Esophagus muscularis mucosa (tissue), 4 donors: ENCODE data around the gene NEURL3. TPM values are rescaled to one million over a fixed set of nuclear protein-coding genes. Genes with fewer than 3 reads are reported as not detected.

Source experiments
- DNase-seq: peaks from one replicate; pipeline ENCODE4 v3.0.0-alpha.2; 2017; ENCODE audit errors: extremely low spot score
- H3K27ac ChIP-seq, 4 donors: fragments of 200-600 bp; sonication (generic); replicated peaks in 1 of 4; 1 replicate in 3 of 4; 2 replicates in 1 of 4; pipeline ENCODE4 v1.5.1; 2016 to 2019; ENCODE audit warnings: mild to moderate bottlenecking in 1 of 4
- H3K27me3 ChIP-seq, 4 donors: fragments of 200-600 bp; sonication (generic); one replicate each; pipeline versions ENCODE4 v1.5.1 to v1.6.0; 2016 to 2019
- H3K36me3 ChIP-seq, 4 donors: fragments of 200-600 bp; sonication (generic); one replicate each; pipeline ENCODE4 v1.5.1; 2016 to 2019
- H3K4me1 ChIP-seq, 4 donors: fragments of 200-600 bp; sonication (generic); one replicate each; pipeline ENCODE4 v1.5.1; 2016 to 2019
- H3K4me3 ChIP-seq, 4 donors: fragments of 200-600 bp; sonication (generic); 1 replicate in 2 of 4; 2 replicates in 2 of 4; pipeline ENCODE4 v1.5.1; 2016 to 2019; ENCODE audit warnings: mild to moderate bottlenecking in 4 of 4, moderate library complexity in 1 of 4
- H3K9me3 ChIP-seq, 4 donors: fragments of 200-600 bp; sonication (generic); 1 replicate in 3 of 4; 2 replicates in 1 of 4; pipeline ENCODE4 v1.5.1; 2016 to 2019
- EP300 ChIP-seq: sonication (generic); formaldehyde crosslinking; IDR thresholded peaks from one replicate; pipeline ENCODE4 v1.6.1; 2017; ENCODE audit warnings: antibody characterized with exemption
- POLR2A ChIP-seq: fragments of 450-650 bp; IDR thresholded peaks from one replicate; pipeline ENCODE4 v1.6.1; 2017; ENCODE audit warnings: antibody characterized with exemption, moderate library complexity, mild to moderate bottlenecking, low read depth
- POLR2AphosphoS5 ChIP-seq, 2 donors: sonication (generic); formaldehyde crosslinking; IDR thresholded peaks; one replicate each; pipeline ENCODE4 v1.6.1; 2017; ENCODE audit warnings: antibody characterized with exemption in 2 of 2
- WGBS: methylation state at CpG from one replicate; pipeline ENCODE4 v1.1.5; 2018; 5-methylcytosine and 5-hydroxymethylcytosine counted together
- intact Hi-C: fragments of 100-400 bp; cut with DNase I; formaldehyde crosslinking; loops from one replicate; pipeline ENCODE4 v1.15.1; 2023
- total RNA-seq, 4 donors: library from RNA; depleted of rRNA; stranded (reverse); fragments of >200 nt; gene quantifications; one replicate each; pipeline versions ENCODE4 v1.1.0 to v1.2.1, GENCODE V29; 2016
- TF ChIP-seq, protein P1 (sequence below), 3 experiments: fragments of 200-600 bp in 2 of 3; fragments of 450-650 bp in 1 of 3; sonication (generic) in 2 of 3; IDR thresholded peaks; one replicate each; pipeline ENCODE4 v1.5.1; 2017 to 2019; ENCODE audit warnings: antibody characterized with exemption in 3 of 3, mild to moderate bottlenecking in 2 of 3, moderate library complexity in 1 of 3

Gene NEURL3
- total RNA-seq, 4 donors from 2014 or later = not detected

DNA sequence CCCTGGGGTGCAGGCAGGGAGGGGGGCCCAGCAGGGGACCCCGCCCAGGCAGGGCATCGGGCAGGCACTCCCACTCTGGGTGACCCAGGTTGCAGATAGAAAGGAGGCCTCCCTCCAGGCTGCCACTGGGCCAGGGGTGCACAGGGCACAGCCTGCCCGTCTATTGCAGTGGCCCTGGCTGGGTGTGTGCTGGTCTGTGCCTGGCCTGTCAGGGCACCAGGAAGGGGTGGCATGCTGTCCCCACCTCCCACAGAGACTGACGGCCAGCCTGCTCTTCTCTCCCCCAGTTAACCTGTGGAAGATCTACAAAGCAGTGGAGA lies 44.3 kb upstream of the NEURL3 start:
- no peaks in the 10 kb centered on the region for H3K27me3 ChIP-seq
- H3K4me3 ChIP-seq = no peak overlapping the region
- H3K36me3 ChIP-seq = peaks cover 27 to 79% (median 65%) of the 10 kb centered on the region in 4 donors
- no peak overlapping the region for H3K27ac ChIP-seq
- H3K9me3 ChIP-seq = no peaks in the 10 kb centered on the region
- DNase-seq = no peak
- TF ChIP-seq POLR2A (no peak), EP300 (no peak), POLR2AphosphoS5 (IDR thresholded peaks at IDR 0.05) (no peak)
- TF ChIP-seq, protein P1, sequence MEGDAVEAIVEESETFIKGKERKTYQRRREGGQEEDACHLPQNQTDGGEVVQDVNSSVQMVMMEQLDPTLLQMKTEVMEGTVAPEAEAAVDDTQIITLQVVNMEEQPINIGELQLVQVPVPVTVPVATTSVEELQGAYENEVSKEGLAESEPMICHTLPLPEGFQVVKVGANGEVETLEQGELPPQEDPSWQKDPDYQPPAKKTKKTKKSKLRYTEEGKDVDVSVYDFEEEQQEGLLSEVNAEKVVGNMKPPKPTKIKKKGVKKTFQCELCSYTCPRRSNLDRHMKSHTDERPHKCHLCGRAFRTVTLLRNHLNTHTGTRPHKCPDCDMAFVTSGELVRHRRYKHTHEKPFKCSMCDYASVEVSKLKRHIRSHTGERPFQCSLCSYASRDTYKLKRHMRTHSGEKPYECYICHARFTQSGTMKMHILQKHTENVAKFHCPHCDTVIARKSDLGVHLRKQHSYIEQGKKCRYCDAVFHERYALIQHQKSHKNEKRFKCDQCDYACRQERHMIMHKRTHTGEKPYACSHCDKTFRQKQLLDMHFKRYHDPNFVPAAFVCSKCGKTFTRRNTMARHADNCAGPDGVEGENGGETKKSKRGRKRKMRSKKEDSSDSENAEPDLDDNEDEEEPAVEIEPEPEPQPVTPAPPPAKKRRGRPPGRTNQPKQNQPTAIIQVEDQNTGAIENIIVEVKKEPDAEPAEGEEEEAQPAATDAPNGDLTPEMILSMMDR (IDR thresholded peaks at IDR 0.05) = no peak
- WGBS = 71% methylated on average over 2 of the region's 4 CpGs
- H3K4me1 ChIP-seq = peaks cover 15 to 44% (median 29%) of the 10 kb centered on the region in 4 donors
- intact Hi-C loops = no loop called here

DNA sequence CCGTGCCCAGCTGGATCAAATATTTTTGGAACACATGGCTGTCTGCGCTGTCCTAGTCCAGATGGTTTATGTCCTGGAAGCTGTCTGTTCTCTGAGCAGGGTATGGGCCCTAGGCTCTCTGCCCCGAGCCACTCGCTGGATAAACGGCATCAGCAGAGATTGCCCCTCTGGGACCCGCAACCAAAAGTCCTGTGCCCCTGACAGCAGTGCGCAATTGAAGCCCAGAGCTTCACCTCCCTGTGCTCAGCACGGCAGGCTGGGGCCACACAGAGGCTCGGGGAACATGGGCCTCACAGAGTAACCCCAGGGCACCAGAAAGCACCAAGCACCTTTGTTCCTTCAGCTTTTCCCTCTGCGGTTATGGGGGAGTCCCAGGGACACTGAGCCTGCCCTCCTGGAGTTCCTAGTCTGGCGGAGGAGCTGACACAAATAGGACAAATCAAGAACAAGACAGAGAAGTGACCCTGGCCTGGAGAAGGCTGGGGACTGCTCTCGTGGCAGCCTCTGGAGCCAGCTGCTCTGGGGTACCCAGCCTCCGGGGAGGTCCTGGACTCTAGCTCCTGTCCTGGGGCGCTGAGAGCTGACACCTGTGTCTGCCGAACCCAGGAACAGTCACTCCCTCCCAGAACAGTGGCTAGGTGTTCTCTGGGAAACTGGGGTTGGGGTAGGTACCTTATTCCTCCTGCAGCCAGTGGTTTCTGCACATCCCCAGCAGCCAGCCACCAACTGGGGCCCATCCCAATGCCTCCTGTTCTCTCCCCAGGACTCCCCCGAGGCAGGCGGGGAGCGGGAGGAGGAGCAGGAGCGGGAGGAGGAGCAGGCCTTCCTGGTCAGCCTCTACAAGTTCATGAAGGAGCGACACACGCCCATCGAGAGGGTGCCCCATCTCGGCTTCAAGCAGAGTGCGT lies 43.7 kb upstream of the NEURL3 start:
- TF ChIP-seq, protein P1 (IDR thresholded peaks at IDR 0.05) = no peak
- no peak for TF ChIP-seq POLR2A
- TF ChIP-seq POLR2AphosphoS5 (IDR thresholded peaks at IDR 0.05) = no peak
- no peak for TF ChIP-seq EP300
- intact Hi-C loops = no loop called here
- peak overlapping the region in 2 of 4 donors; percentile 7 to 25 for H3K27ac ChIP-seq
- H3K9me3 ChIP-seq = no peaks in the 10 kb centered on the region
- H3K36me3 ChIP-seq = peaks cover 27 to 79% (median 65%) of the 10 kb centered on the region in 4 donors
- no peak for DNase-seq
- H3K4me1 ChIP-seq = peaks cover 9 to 38% (median 26%) of the 10 kb centered on the region in 4 donors
- H3K4me3 ChIP-seq = no peak overlapping the region
- 84% methylated on average over 15 of the region's 24 CpGs for WGBS
- no peaks in the 10 kb centered on the region for H3K27me3 ChIP-seq

DNA sequence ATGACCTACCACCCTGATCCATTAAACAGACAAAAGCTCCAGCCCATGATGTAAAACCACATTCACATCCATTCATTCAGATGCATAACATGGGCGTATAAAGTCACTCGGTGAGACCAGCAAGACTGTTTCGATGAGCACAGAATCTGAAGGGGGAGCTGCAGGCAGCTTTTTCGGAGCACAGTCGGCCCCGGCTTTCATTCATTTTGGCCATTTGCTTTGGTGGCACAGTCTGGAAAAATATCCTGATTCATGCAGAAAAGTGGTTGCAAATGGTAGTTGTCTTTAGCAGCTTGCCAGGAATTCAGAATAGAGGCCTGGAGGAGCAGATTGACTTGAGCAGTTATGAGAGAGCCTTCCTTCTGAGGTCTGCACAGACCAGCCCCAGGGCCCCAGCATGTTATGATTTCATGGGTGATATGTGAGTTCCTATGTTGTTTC lies 42.6 kb upstream of the NEURL3 start:
- Histone ChIP-seq H3K27ac (no peak overlapping the region), H3K9me3 (no peaks in the 10 kb centered on the region), H3K4me3 (no peak overlapping the region), H3K27me3 (no peaks in the 10 kb centered on the region), H3K36me3 (peaks cover 27 to 76% (median 64%) of the 10 kb centered on the region in 4 donors), H3K4me1 (peaks cover 9 to 36% (median 28%) of the 10 kb centered on the region in 4 donors)
- WGBS = 63% methylated on average over 6 of the region's 6 CpGs
- no peak for DNase-seq
- intact Hi-C loops = no loop called here
- TF ChIP-seq POLR2AphosphoS5 (IDR thresholded peaks at IDR 0.05) (no peak), EP300 (no peak), POLR2A (no peak)
- TF ChIP-seq, protein P1 (IDR thresholded peaks at IDR 0.05) = no peak

DNA sequence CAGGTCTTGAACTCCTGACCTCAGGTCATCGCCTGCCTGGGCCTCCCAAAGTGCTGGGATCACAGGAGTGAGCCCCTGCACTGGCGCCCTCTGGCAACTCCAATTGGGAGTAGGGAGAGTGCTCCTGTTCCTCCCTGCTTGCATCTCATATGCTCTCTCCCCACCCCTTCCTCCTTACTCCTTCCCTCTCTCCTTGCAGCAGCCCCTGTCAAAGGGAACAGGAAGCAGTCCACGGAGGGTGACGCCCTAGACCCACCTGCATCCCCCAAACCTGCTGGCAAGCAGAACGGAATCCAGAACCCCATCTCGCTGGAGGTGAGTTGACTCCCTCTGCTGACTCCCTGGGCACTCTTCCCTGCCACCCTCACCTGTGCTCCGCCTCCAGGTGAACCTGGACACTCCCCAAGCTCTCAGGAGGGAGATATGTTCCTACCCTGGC lies 42.1 kb upstream of the NEURL3 start:
- H3K27ac ChIP-seq = no peak overlapping the region
- H3K4me3 ChIP-seq = no peak overlapping the region
- no peaks in the 10 kb centered on the region for H3K9me3 ChIP-seq
- intact Hi-C loops = no loop called here
- DNase-seq = no peak
- peaks cover 9 to 42% (median 32%) of the 10 kb centered on the region in 4 donors for H3K4me1 ChIP-seq
- H3K27me3 ChIP-seq = no peaks in the 10 kb centered on the region
- WGBS = 89% methylated on average over 7 of the region's 7 CpGs
- TF ChIP-seq, protein P1 (IDR thresholded peaks at IDR 0.05) = no peak
- no peak for TF ChIP-seq POLR2A
- no peak for TF ChIP-seq POLR2AphosphoS5 (IDR thresholded peaks at IDR 0.05)
- TF ChIP-seq EP300 = no peak
- H3K36me3 ChIP-seq = peaks cover 27 to 76% (median 62%) of the 10 kb centered on the region in 4 donors
